ENCODE data around the gene POLR3H. TPM values are rescaled to one million over a fixed set of nuclear protein-coding genes. Genes with fewer than 3 reads are reported as not detected.

POLR3H gene
- total and polyA plus RNA-seq, 2 donors: 10.2 to 14.9 TPM

DNA sequence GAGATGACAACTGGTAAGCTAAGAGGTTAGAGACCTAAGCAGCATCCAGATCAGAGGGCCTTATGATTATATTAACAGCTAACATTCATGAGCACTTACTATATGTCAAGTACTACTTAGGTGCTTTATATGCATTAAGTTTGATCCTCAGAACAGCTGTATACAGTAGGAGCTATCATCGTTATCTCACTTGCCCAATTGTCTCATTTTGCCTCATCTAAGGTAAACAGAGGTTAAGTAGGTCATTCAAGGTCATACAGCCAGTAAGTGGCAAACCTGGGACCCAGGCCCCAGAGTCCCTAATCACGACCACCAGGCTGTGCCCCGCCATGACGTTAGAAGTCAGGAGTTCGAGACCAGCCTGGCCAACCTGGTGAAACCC, 4.6 kb upstream of the POLR3H start:
- no peaks in the 10 kb centered on the region for H3K9me3 ChIP-seq (ENCODE audit: control insufficient read depth in 2 of 2, insufficient read depth in 1 of 2, low read length in 1 of 2)
- no peak overlapping the region for H3K4me3 ChIP-seq (ENCODE audit: low read length in 2 of 2)
- WGBS: 97% methylated on average over 5 of the region's 5 CpGs
- H3K4me1 ChIP-seq (ENCODE audit: control insufficient read depth in 2 of 2, insufficient read depth in 2 of 2, low read length in 2 of 2): peaks cover 5 to 6% of the 10 kb centered on the region in 2 donors
- no peak for DNase-seq (ENCODE audit: low read depth in 6 of 9, low spot score in 9 of 9)
- no peaks in the 10 kb centered on the region for H3K36me3 ChIP-seq (ENCODE audit: control insufficient read depth in 2 of 2, insufficient read depth in 2 of 2, low read length in 1 of 2)
- no peak overlapping the region for H3K27ac ChIP-seq (ENCODE audit: low read depth in 1 of 2, low read length in 1 of 2)
- H3K27me3 ChIP-seq (ENCODE audit: control insufficient read depth in 2 of 2, insufficient read depth in 1 of 2, low read length in 1 of 2): peaks cover 0 to 7% of the 10 kb centered on the region in 2 donors

- Histone ChIP-seq H3K4me3 (ENCODE audit: low read length in 2 of 2) (peak overlapping the region; percentile 67 to 99), H3K4me1 (ENCODE audit: control insufficient read depth in 2 of 2, insufficient read depth in 2 of 2, low read length in 2 of 2) (peaks cover 13 to 15% of the 10 kb centered on the region in 2 donors), H3K27ac (ENCODE audit: low read depth in 1 of 2, low read length in 1 of 2) (no peak overlapping the region), H3K36me3 (ENCODE audit: control insufficient read depth in 2 of 2, insufficient read depth in 2 of 2, low read length in 1 of 2) (peaks cover 7 to 11% of the 10 kb centered on the region in 2 donors), H3K9me3 (ENCODE audit: control insufficient read depth in 2 of 2, insufficient read depth in 1 of 2, low read length in 1 of 2) (no peaks in the 10 kb centered on the region), H3K27me3 (ENCODE audit: control insufficient read depth in 2 of 2, insufficient read depth in 1 of 2, low read length in 1 of 2) (no peaks in the 10 kb centered on the region)
- WGBS: 26% methylated on average over 21 of the region's 21 CpGs
- DNase-seq (ENCODE audit: low read depth in 6 of 9, low spot score in 9 of 9): no peak
These were observed 604 bp upstream of the POLR3H start for GRCh38 chr22:41544671-41545476.

- H3K36me3 ChIP-seq (ENCODE audit: control insufficient read depth in 2 of 2, insufficient read depth in 2 of 2, low read length in 1 of 2): peaks cover 20 to 24% of the 10 kb centered on the region in 2 donors
- H3K27ac ChIP-seq (ENCODE audit: low read depth in 1 of 2, low read length in 1 of 2): no peak overlapping the region
- H3K9me3 ChIP-seq (ENCODE audit: control insufficient read depth in 2 of 2, insufficient read depth in 1 of 2, low read length in 1 of 2): no peaks in the 10 kb centered on the region
- H3K27me3 ChIP-seq (ENCODE audit: control insufficient read depth in 2 of 2, insufficient read depth in 1 of 2, low read length in 1 of 2): no peaks in the 10 kb centered on the region
- H3K4me1 ChIP-seq (ENCODE audit: control insufficient read depth in 2 of 2, insufficient read depth in 2 of 2, low read length in 2 of 2): peaks cover 13 to 15% of the 10 kb centered on the region in 2 donors
- no peak overlapping the region for H3K4me3 ChIP-seq (ENCODE audit: low read length in 2 of 2)
- no peak for DNase-seq (ENCODE audit: low read depth in 6 of 9, low spot score in 9 of 9)
- 98% methylated on average over 4 of the region's 4 CpGs for WGBS
These were observed 2.0 kb downstream of the POLR3H start for GRCh38 chr22:41542224-41542623.

DNA sequence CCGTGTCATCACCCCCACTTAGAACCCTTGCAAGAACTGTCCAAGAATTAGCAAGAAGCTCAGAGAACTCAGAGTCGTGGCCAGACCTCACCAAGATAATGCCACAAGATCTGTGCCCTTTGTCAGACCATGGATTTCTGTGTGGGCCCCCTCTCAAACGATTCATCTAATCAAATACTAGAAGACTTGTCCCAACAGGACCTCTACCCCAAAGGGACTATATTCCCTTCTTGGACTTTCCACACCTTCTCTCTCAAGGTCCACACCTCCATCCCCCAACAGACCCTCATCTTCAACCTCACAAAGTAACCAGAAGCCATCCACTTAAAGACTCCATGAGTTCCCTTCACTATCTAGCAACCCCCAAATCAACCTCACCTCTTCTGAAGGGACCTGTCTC, 2.8 kb downstream of the POLR3H start:
- H3K4me1 ChIP-seq (ENCODE audit: control insufficient read depth in 2 of 2, insufficient read depth in 2 of 2, low read length in 2 of 2): peaks cover 13 to 15% of the 10 kb centered on the region in 2 donors
- WGBS: 97% methylated on average over 3 of the region's 3 CpGs
- H3K27ac ChIP-seq (ENCODE audit: low read depth in 1 of 2, low read length in 1 of 2): no peak overlapping the region
- no peaks in the 10 kb centered on the region for H3K9me3 ChIP-seq (ENCODE audit: control insufficient read depth in 2 of 2, insufficient read depth in 1 of 2, low read length in 1 of 2)
- DNase-seq (ENCODE audit: low read depth in 6 of 9, low spot score in 9 of 9): no peak
- no peaks in the 10 kb centered on the region for H3K27me3 ChIP-seq (ENCODE audit: control insufficient read depth in 2 of 2, insufficient read depth in 1 of 2, low read length in 1 of 2)
- peaks cover 23 to 24% of the 10 kb centered on the region in 2 donors for H3K36me3 ChIP-seq (ENCODE audit: control insufficient read depth in 2 of 2, insufficient read depth in 2 of 2, low read length in 1 of 2)
- H3K4me3 ChIP-seq (ENCODE audit: low read length in 2 of 2): no peak overlapping the region

DNA sequence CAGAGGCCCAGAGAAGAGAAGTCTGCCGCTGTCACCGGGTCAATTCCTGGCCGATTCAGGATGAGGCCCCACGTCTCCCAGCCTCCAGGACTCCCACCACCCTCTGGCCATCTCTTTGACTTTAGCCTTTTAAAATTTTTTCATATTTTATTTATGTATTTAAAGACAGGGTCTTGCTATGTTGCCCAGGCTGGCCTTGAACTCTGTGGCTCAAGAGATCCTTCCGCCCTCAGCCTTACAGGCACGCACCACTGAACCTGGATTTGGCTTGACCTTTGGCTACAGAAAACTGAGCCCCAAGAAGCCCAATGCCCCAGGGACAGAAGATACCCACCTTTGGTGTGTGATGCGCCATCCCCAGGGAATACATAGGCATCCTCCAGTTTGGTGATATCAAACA, 3.9 kb downstream of the POLR3H start:
- peaks cover 13 to 15% of the 10 kb centered on the region in 2 donors for H3K4me1 ChIP-seq (ENCODE audit: control insufficient read depth in 2 of 2, insufficient read depth in 2 of 2, low read length in 2 of 2)
- H3K36me3 ChIP-seq (ENCODE audit: control insufficient read depth in 2 of 2, insufficient read depth in 2 of 2, low read length in 1 of 2): peaks cover 23 to 24% of the 10 kb centered on the region in 2 donors
- H3K27me3 ChIP-seq (ENCODE audit: control insufficient read depth in 2 of 2, insufficient read depth in 1 of 2, low read length in 1 of 2): no peaks in the 10 kb centered on the region
- H3K9me3 ChIP-seq (ENCODE audit: control insufficient read depth in 2 of 2, insufficient read depth in 1 of 2, low read length in 1 of 2): no peaks in the 10 kb centered on the region
- H3K27ac ChIP-seq (ENCODE audit: low read depth in 1 of 2, low read length in 1 of 2): no peak overlapping the region
- no peak overlapping the region for H3K4me3 ChIP-seq (ENCODE audit: low read length in 2 of 2)
- no peak for DNase-seq (ENCODE audit: low read depth in 6 of 9, low spot score in 9 of 9)
- WGBS: over 99% methylated on average over 7 of the region's 7 CpGs

DNA sequence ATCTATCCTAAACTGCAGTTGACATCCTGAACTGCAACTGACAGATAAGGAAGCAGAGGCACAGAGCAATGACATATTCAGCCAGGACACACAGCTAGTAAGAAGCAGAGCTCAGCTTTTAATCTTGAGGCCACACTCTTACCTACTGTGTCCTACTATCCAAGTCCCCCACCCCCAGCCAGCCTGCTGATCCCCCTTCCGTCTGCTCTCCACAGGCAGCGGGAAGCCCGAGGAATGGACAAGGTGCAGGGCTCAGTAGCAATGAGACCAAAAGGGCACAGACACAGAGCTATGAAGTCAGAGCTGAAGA, 4.3 kb downstream of the POLR3H start:
- H3K4me3 ChIP-seq (ENCODE audit: low read length in 2 of 2): no peak overlapping the region
- WGBS: 98% methylated on average over 3 of the region's 3 CpGs
- H3K9me3 ChIP-seq (ENCODE audit: control insufficient read depth in 2 of 2, insufficient read depth in 1 of 2, low read length in 1 of 2): no peaks in the 10 kb centered on the region
- H3K36me3 ChIP-seq (ENCODE audit: control insufficient read depth in 2 of 2, insufficient read depth in 2 of 2, low read length in 1 of 2): peaks cover 23 to 27% of the 10 kb centered on the region in 2 donors
- no peak for DNase-seq (ENCODE audit: low read depth in 6 of 9, low spot score in 9 of 9)
- no peaks in the 10 kb centered on the region for H3K27me3 ChIP-seq (ENCODE audit: control insufficient read depth in 2 of 2, insufficient read depth in 1 of 2, low read length in 1 of 2)
- peaks cover 12 to 14% of the 10 kb centered on the region in 2 donors for H3K4me1 ChIP-seq (ENCODE audit: control insufficient read depth in 2 of 2, insufficient read depth in 2 of 2, low read length in 2 of 2)
- no peak overlapping the region for H3K27ac ChIP-seq (ENCODE audit: low read depth in 1 of 2, low read length in 1 of 2)

DNA sequence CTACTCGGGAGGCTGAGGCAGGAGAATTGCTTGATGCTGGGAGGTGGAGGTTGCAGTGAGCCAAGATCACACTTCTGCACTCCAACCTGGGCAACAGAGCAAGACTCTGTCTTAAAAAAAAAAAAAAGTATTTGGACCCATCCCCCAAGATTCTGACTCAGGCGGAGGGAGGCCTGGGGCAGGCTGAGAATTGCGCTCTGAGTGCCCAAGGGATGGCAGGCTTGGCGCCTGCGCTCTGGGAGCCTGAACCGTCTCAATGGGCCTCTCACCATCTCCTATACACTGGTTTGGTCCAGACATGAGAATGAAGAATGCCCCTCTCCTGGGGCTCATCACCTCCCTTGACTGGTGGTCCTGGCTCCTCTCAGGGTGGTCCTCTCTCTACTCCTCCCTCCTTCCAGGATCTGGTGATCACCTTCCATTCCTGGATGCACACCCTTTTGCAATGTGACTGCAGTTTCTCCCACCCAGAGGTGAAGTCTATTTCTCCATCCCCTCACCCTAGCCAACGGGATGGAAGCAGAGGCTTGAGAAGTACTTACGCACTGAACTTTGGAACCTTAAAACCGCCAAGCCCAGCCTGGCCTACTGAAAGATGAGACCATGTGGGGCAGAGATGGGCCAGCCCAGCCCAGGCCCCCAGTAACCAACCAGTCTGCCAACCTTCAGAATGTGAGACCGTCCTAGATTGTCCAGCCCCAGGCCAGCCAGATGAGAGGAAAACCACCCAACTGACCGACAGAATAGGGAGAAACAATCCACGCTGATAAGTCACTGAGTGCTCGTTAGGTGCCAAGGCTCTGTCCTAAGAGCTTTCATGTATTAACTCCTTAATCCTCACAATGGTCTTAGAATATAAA, 4.9 kb downstream of the POLR3H start:
- Histone ChIP-seq H3K27me3 (ENCODE audit: control insufficient read depth in 2 of 2, insufficient read depth in 1 of 2, low read length in 1 of 2) (no peaks in the 10 kb centered on the region), H3K9me3 (ENCODE audit: control insufficient read depth in 2 of 2, insufficient read depth in 1 of 2, low read length in 1 of 2) (no peaks in the 10 kb centered on the region), H3K4me3 (ENCODE audit: low read length in 2 of 2) (no peak overlapping the region), H3K27ac (ENCODE audit: low read depth in 1 of 2, low read length in 1 of 2) (no peak overlapping the region), H3K36me3 (ENCODE audit: control insufficient read depth in 2 of 2, insufficient read depth in 2 of 2, low read length in 1 of 2) (peaks cover 23 to 28% of the 10 kb centered on the region in 2 donors), H3K4me1 (ENCODE audit: control insufficient read depth in 2 of 2, insufficient read depth in 2 of 2, low read length in 2 of 2) (peaks cover 8 to 13% of the 10 kb centered on the region in 2 donors)
- DNase-seq (ENCODE audit: low read depth in 6 of 9, low spot score in 9 of 9): no peak
- WGBS: 97% methylated on average over 13 of the region's 13 CpGs

- Histone ChIP-seq H3K9me3 (ENCODE audit: control insufficient read depth in 2 of 2, insufficient read depth in 1 of 2, low read length in 1 of 2) (no peaks in the 10 kb centered on the region), H3K36me3 (ENCODE audit: control insufficient read depth in 2 of 2, insufficient read depth in 2 of 2, low read length in 1 of 2) (peaks cover 26 to 33% of the 10 kb centered on the region in 2 donors), H3K4me1 (ENCODE audit: control insufficient read depth in 2 of 2, insufficient read depth in 2 of 2, low read length in 2 of 2) (peaks cover 4 to 8% of the 10 kb centered on the region in 2 donors), H3K27me3 (ENCODE audit: control insufficient read depth in 2 of 2, insufficient read depth in 1 of 2, low read length in 1 of 2) (no peaks in the 10 kb centered on the region), H3K27ac (ENCODE audit: low read depth in 1 of 2, low read length in 1 of 2) (no peak overlapping the region), H3K4me3 (ENCODE audit: low read length in 2 of 2) (no peak overlapping the region)
- 98% methylated on average over 8 of the region's 8 CpGs for WGBS
- DNase-seq (ENCODE audit: low read depth in 6 of 9, low spot score in 9 of 9): no peak
These were observed 5.7 kb downstream of the POLR3H start for GRCh38 chr22:41538583-41538982.

- WGBS: 98% methylated on average over 3 of the region's 3 CpGs
- H3K27me3 ChIP-seq (ENCODE audit: control insufficient read depth in 2 of 2, insufficient read depth in 1 of 2, low read length in 1 of 2): no peaks in the 10 kb centered on the region
- peaks cover 0 to 2% of the 10 kb centered on the region in 2 donors for H3K4me1 ChIP-seq (ENCODE audit: control insufficient read depth in 2 of 2, insufficient read depth in 2 of 2, low read length in 2 of 2)
- no peaks in the 10 kb centered on the region for H3K9me3 ChIP-seq (ENCODE audit: control insufficient read depth in 2 of 2, insufficient read depth in 1 of 2, low read length in 1 of 2)
- no peak overlapping the region for H3K27ac ChIP-seq (ENCODE audit: low read depth in 1 of 2, low read length in 1 of 2)
- no peak overlapping the region for H3K4me3 ChIP-seq (ENCODE audit: low read length in 2 of 2)
- peaks cover 30 to 41% of the 10 kb centered on the region in 2 donors for H3K36me3 ChIP-seq (ENCODE audit: control insufficient read depth in 2 of 2, insufficient read depth in 2 of 2, low read length in 1 of 2)
- no peak for DNase-seq (ENCODE audit: low read depth in 6 of 9, low spot score in 9 of 9)
These were observed 7.1 kb downstream of the POLR3H start for GRCh38 chr22:41537203-41537602.
